Measurements from ENCODE around the gene KCNJ2.

Gene KCNJ2

GRCh38 chr17:70137451-70138230, 31.7 kb upstream of the KCNJ2 start:
- peak overlapping the region; percentile 57 for H3K4me3 ChIP-seq (ENCODE audit: low read depth, low read length)
- TF ChIP-seq, protein P1, sequence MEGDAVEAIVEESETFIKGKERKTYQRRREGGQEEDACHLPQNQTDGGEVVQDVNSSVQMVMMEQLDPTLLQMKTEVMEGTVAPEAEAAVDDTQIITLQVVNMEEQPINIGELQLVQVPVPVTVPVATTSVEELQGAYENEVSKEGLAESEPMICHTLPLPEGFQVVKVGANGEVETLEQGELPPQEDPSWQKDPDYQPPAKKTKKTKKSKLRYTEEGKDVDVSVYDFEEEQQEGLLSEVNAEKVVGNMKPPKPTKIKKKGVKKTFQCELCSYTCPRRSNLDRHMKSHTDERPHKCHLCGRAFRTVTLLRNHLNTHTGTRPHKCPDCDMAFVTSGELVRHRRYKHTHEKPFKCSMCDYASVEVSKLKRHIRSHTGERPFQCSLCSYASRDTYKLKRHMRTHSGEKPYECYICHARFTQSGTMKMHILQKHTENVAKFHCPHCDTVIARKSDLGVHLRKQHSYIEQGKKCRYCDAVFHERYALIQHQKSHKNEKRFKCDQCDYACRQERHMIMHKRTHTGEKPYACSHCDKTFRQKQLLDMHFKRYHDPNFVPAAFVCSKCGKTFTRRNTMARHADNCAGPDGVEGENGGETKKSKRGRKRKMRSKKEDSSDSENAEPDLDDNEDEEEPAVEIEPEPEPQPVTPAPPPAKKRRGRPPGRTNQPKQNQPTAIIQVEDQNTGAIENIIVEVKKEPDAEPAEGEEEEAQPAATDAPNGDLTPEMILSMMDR (IDR thresholded peaks at IDR 0.05; ENCODE audit: low read depth, low read length): no peak

GRCh38 chr17:70138291-70138865, 31.0 kb upstream of the KCNJ2 start:
- TF ChIP-seq, protein P1 (IDR thresholded peaks at IDR 0.05; ENCODE audit: low read depth, low read length): no peak
- H3K4me3 ChIP-seq (ENCODE audit: low read depth, low read length): peak overlapping the region; percentile 57

DNA sequence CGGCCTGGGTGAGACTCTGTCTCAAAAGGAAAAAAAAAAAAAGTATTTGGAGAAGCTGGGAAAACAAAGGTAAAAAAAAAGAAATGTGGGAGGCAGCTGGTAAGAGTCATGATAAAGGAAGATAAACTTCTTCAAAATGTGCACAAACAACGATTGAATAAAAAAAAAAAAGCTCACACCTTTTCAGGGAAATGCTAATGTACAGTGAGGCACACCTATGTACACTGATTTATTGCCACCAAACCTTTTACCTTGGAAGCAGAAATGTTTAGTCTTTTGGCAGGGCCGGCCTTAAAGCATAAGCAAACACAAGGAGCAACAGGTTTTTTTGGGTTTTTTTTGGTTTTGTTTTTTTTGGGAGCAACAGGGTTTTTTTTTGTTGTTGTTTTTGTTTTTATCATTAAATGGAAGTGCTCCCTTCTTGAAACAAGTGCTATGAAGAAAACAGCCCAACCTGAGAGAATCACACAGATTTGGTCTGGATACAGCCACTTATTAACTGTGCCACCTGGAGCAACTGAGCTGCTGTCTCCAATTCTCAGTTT, 29.8 kb upstream of the KCNJ2 start:
- H3K4me3 ChIP-seq (ENCODE audit: low read depth, low read length): no peak overlapping the region
- TF ChIP-seq, protein P1 (IDR thresholded peaks at IDR 0.05; ENCODE audit: low read depth, low read length): no peak

DNA sequence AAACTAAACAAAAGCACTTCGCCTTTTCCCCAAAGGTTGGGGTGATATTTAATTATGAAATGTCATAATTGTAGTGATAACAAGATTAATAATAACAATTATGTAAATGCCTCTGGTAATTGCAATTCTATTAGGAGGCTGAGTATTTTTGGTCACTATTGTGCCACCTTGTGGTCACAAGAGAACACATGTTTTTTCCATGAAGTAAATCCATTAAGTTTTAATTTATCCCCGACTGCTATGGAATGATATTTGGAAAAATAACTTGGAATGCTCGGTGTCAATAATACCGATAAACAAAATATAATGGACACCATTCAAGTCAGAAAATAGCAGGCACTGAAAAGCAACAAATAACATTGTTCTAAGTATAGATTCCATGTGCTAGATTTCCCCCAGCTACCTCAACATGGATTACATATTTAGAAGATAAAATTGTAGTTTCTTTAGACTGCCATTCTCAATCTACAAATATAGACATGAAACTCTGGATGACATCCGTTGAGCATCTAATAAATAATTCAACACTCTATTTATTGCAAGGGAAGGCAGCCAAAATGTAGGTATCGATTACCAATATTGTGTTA, 25.0 kb upstream of the KCNJ2 start:
- TF ChIP-seq, protein P1 (IDR thresholded peaks at IDR 0.05; ENCODE audit: low read depth, low read length): no peak; the same call in 1 of the 2 replicates
- no peak overlapping the region for H3K4me3 ChIP-seq (ENCODE audit: low read depth, low read length)

DNA sequence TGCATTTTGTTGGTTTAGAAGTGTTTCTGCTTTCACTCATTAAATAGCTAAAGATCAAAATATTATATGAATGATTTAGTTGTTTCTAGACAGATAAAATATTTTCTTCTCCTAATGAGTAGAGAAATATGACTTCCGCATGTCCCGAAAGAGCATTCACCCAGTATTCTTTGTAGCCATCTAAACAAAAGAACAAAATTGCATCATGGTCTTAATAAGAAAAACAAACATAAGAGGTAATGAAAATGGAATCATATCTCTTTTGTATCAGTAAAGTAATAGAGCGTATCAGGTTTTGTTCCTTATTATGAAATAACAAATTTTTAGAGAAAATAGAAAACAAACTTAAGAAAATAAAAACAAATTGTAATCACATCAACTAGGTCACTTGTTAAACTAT, 16.1 kb upstream of the KCNJ2 start:
- no peak overlapping the region for H3K4me3 ChIP-seq (ENCODE audit: low read depth, low read length)
- TF ChIP-seq, protein P1 (IDR thresholded peaks at IDR 0.05; ENCODE audit: low read depth, low read length): no peak

DNA sequence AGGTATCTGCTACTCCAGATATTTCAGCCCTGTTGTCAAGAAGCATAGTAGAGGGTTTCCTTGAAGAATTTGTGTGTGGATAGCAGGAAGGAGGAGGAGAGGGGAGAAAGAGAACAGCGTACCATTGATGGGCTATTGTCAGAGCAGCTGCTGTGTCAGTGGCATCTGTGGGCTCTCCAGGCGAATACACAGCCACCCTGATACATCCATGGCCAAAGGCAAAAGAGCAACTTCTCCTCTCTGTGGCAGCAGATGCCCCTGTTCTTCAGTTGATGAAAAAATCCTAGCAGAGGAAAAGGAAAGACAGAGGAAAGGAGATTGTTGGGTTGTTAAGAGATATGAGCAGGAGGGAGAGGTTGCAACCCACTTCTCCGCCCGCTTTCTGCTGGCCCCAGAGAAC, 12.2 kb upstream of the KCNJ2 start:
- no peak overlapping the region for H3K4me3 ChIP-seq (ENCODE audit: low read depth, low read length)
- TF ChIP-seq, protein P1 (IDR thresholded peaks at IDR 0.05; ENCODE audit: low read depth, low read length): no peak

DNA sequence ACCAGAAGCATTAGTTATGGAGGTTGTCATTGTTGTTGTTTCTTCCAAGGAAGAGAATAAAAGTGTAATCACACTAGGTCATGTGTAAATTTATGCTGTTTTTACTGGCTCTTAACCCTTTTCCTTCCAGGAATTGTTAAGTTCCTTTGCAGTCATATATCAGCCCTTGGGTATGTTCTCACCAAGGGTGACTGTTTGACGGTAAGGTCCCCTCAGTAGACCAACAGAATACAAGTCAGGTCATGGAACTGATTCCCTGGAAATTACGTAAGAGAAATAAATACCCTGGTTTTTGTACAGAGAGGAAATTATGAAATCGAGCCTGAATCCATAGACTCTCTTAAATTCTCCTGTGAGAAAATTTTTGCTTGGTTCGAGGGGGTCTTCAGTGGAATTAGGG, 11.2 kb upstream of the KCNJ2 start:
- no peak overlapping the region for H3K4me3 ChIP-seq (ENCODE audit: low read depth, low read length)
- TF ChIP-seq, protein P1 (IDR thresholded peaks at IDR 0.05; ENCODE audit: low read depth, low read length): no peak

All from WI38 (cell line).